HG03378 (cell line): ENCODE results near the gene RIPOR2.
A peak's percentile ranks its signal among the peaks of the same experiment; 100 is the strongest.

Experiments
- ATAC-seq: cut with Tn5 transposase; IDR thresholded peaks from one replicate; pipeline ENCODE4 v1.9.1; 2021; ENCODE audit warnings: mild to moderate bottlenecking, moderate library complexity; ENCODE audit not compliant: unreplicated experiment

The RIPOR2 gene

DNA sequence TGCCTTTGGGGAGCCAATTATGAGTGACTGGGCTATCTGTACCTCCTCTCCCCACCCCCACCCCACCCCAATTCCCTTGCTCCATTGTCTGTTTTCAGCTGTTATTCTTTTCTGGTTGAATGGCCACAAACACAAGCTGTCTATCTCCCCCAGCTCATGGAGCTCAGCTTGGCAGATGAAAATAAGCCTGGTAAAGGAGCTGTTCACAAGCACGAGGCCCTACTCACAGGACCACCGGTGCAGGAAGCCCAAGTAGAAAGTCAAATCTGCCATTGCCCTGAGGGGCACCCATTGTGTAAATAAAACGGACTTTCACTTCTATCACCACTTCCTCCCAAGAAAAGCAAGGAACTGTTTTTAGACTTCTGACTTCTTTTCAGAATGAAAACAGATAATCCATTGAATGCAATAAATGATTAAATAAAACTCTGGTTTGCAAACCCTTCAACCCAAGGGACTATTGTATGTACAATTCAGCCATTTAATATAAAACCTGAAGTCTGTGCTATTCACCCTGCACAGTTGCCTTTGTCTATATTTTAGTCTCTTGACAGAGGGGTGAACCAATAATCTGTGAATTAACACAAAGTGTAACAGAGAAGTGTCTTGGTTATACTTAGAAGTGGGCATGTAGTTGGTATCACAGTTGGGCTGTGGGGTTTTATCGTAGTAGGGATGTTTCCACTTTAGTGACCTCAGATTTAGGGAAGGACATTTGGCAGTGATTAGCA, 27.7 kb downstream of the RIPOR2 start:
- ATAC-seq = no peak

GRCh38 chr6:24906314-24906713, 29.4 kb downstream of the RIPOR2 start:
- no peak for ATAC-seq

- ATAC-seq = no peak
Measured at GRCh38 chr6:24905483-24905882, 30.3 kb downstream of the RIPOR2 start.

GRCh38 chr6:24903681-24904080, 32.1 kb downstream of the RIPOR2 start:
- ATAC-seq = no peak

GRCh38 chr6:24902782-24903181, 33.0 kb downstream of the RIPOR2 start:
- ATAC-seq = no peak

GRCh38 chr6:24901698-24902328, 33.9 kb downstream of the RIPOR2 start:
- ATAC-seq = no peak

DNA sequence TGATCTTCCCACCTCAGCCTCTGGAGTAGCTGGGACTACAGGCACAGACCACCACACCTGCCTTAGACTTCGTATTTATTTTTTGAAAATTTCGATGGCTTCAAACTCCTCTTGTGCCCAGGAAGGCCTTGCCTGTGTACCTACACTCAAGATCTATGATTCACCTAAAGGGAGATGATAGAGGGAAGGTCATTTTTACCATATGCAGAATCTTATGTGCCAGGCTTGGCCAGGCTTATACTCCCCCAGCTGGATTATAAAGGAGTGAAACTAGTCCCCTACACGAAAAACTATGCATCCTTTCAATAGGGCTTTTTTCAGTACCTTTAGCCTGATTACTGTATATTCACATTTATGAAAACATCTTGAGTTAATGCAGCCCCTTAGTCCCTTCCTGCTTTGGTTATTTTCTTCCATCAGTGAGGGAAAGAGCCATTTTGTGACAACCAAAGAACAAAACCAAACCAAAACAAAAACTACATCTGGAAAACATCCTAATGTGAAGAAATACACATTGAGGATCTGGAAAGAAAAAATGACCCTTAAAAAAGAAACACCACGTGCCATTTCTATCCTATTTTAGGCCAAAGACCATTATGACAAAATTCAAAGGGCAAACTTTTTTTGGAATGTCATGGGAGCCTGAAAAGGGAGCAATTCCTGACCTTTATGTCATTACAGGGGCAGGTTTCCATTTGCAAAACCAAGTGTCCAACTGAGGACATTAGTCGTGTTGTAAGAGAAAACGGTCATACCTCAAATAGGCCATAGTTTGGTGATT, 34.7 kb downstream of the RIPOR2 start:
- no peak for ATAC-seq

GRCh38 chr6:24899997-24900325, 35.8 kb downstream of the RIPOR2 start:
- no peak for ATAC-seq

GRCh38 chr6:24899136-24899996, 36.4 kb downstream of the RIPOR2 start:
- no peak for ATAC-seq

GRCh38 chr6:24898676-24899075, 37.1 kb downstream of the RIPOR2 start:
- ATAC-seq = no peak

- ATAC-seq = no peak
Measured at GRCh38 chr6:24897186-24897585, 38.6 kb downstream of the RIPOR2 start.

DNA sequence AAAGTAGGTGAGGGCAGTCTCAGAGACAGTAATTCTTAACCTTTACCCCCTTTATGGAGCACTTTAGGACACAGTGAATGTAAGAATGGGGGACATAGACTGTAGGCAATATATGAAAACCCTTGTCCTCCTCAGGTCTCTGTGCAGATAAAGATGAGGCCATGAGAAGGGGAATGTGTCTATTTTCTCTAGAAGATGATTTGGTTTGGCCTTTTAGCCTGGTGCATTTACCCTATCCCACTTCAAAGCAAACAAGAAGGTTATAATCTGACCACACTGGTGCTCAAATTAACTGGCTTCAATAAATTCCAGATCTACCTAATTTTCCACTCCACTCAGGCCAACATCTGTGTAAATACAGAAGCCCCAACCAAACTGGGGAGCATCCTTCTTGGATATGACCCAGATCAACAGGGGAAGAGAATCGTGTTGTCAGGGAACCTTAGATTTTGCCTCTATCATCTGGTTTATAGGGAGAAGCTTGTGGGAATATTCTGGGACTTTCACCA, 42.4 kb downstream of the RIPOR2 start:
- ATAC-seq = no peak

DNA sequence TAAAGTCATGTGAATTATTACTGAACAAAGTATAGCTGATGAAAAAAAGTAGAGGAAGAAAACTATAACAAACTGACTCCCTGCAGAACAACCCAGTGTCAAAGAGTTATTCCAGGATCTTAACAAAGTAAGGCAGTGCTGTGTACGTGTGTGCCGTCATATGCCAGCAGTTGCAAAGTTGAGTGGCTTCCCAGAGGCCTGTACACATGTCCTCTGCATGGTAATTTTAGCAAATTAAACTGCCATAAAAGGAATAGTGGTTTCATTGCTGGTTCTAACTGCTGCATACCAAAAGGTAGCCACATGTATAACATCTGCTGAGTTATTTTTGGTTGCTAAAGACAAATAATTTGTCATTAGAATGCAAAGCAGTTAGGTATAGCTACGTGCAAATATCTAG, 44.8 kb downstream of the RIPOR2 start:
- peak; percentile 37 for ATAC-seq

- ATAC-seq = no peak
Measured at GRCh38 chr6:24890471-24890870, 45.3 kb downstream of the RIPOR2 start.

- no peak for ATAC-seq
Measured at GRCh38 chr6:24888715-24889370, 46.9 kb downstream of the RIPOR2 start.

GRCh38 chr6:24887545-24888140, 48.1 kb downstream of the RIPOR2 start:
- ATAC-seq = no peak

- ATAC-seq = peak; percentile 88
Measured at GRCh38 chr6:24883618-24884017, 52.1 kb downstream of the RIPOR2 start.

- ATAC-seq = no peak
Measured at GRCh38 chr6:24882835-24883555, 52.8 kb downstream of the RIPOR2 start.

GRCh38 chr6:24882295-24882694, 53.5 kb downstream of the RIPOR2 start:
- ATAC-seq = no peak
